HUES6 (cell line): ENCODE results near the gene APLN.

Experiments used
- H3K27ac ChIP-seq: 2 replicates; pipeline ENCODE4 v1.7.0; 2013; ENCODE audit warnings: low read depth, mild to moderate bottlenecking, low read length, inconsistent platforms
- H3K27me3 ChIP-seq: 2 replicates; pipeline ENCODE4 v1.6.1; 2013; ENCODE audit warnings: low read length; ENCODE audit not compliant: control insufficient read depth, insufficient read depth
- H3K36me3 ChIP-seq: 2 replicates; pipeline ENCODE4 v1.6.1; 2013; ENCODE audit warnings: low read length; ENCODE audit not compliant: control insufficient read depth, insufficient read depth
- H3K4me1 ChIP-seq: 2 replicates; pipeline ENCODE4 v1.6.1; 2013; ENCODE audit warnings: low read length; ENCODE audit not compliant: control insufficient read depth, insufficient read depth
- H3K4me3 ChIP-seq: 2 replicates; pipeline ENCODE4 v1.5.1; 2013; ENCODE audit warnings: low read depth, low read length
- H3K9ac ChIP-seq: one replicate; pipeline ENCODE4 v1.6.1; 2013; ENCODE audit warnings: mild to moderate bottlenecking, low read length
- H3K9me3 ChIP-seq: 2 replicates; pipeline ENCODE4 v1.6.1; 2013; ENCODE audit warnings: low read depth, low read length; ENCODE audit not compliant: control insufficient read depth, insufficient read depth

APLN gene

GRCh38 chrX:129650183-129650689 lies 4.5 kb downstream of the APLN start:
- H3K9me3 ChIP-seq: no peaks in the 10 kb centered on the region
- H3K36me3 ChIP-seq: no peaks in the 10 kb centered on the region
- peaks cover 100% of the 10 kb centered on the region for H3K27me3 ChIP-seq
- no peak overlapping the region for H3K4me3 ChIP-seq
- peaks cover 8% of the 10 kb centered on the region for H3K4me1 ChIP-seq
- no peak overlapping the region for H3K9ac ChIP-seq
- H3K27ac ChIP-seq: no peak overlapping the region

- Histone ChIP-seq H3K4me1 (peaks cover 8% of the 10 kb centered on the region), H3K27me3 (peaks cover 96% of the 10 kb centered on the region), H3K4me3 (no peak overlapping the region), H3K9ac (no peak overlapping the region), H3K27ac (no peak overlapping the region), H3K9me3 (no peaks in the 10 kb centered on the region), H3K36me3 (no peaks in the 10 kb centered on the region)
These were observed 5.2 kb downstream of the APLN start for GRCh38 chrX:129649268-129650182.

- H3K36me3 ChIP-seq: no peaks in the 10 kb centered on the region
- H3K27me3 ChIP-seq: peaks cover 88% of the 10 kb centered on the region
- H3K9me3 ChIP-seq: no peaks in the 10 kb centered on the region
- H3K27ac ChIP-seq: no peak overlapping the region
- no peak overlapping the region for H3K9ac ChIP-seq
- H3K4me3 ChIP-seq: no peak overlapping the region
- H3K4me1 ChIP-seq: peaks cover 2% of the 10 kb centered on the region; the same call in 1 of the 2 replicates
These were observed 6.1 kb downstream of the APLN start for GRCh38 chrX:129648514-129649267.

- Histone ChIP-seq H3K4me1 (no peaks in the 10 kb centered on the region), H3K4me3 (no peak overlapping the region), H3K9me3 (no peaks in the 10 kb centered on the region), H3K36me3 (no peaks in the 10 kb centered on the region), H3K27ac (no peak overlapping the region), H3K9ac (no peak overlapping the region), H3K27me3 (peaks cover 87% of the 10 kb centered on the region)
These were observed 7.0 kb downstream of the APLN start for GRCh38 chrX:129647418-129648410.

GRCh38 chrX:129646566-129647417 lies 8.0 kb downstream of the APLN start:
- Histone ChIP-seq H3K27me3 (peaks cover 84% of the 10 kb centered on the region), H3K9ac (no peak overlapping the region), H3K4me1 (no peaks in the 10 kb centered on the region), H3K36me3 (no peaks in the 10 kb centered on the region), H3K4me3 (no peak overlapping the region), H3K9me3 (peaks cover 4% of the 10 kb centered on the region; the same call in 1 of the 2 replicates), H3K27ac (no peak overlapping the region)

GRCh38 chrX:129642641-129643040 lies 12.1 kb downstream of the APLN start:
- H3K27ac ChIP-seq: no peak overlapping the region
- no peaks in the 10 kb centered on the region for H3K36me3 ChIP-seq
- no peak overlapping the region for H3K4me3 ChIP-seq
- H3K27me3 ChIP-seq: peaks cover 55% of the 10 kb centered on the region
- peaks cover 11% of the 10 kb centered on the region; the same call in 1 of the 2 replicates for H3K9me3 ChIP-seq
- no peak overlapping the region for H3K9ac ChIP-seq
- H3K4me1 ChIP-seq: peaks cover 2% of the 10 kb centered on the region; the same call in 1 of the 2 replicates

- no peak overlapping the region for H3K9ac ChIP-seq
- H3K9me3 ChIP-seq: peaks cover 11% of the 10 kb centered on the region; the same call in 1 of the 2 replicates
- H3K27me3 ChIP-seq: peaks cover 48% of the 10 kb centered on the region
- no peak overlapping the region for H3K27ac ChIP-seq
- H3K36me3 ChIP-seq: no peaks in the 10 kb centered on the region
- H3K4me1 ChIP-seq: peaks cover 3% of the 10 kb centered on the region; the same call in 1 of the 2 replicates
- no peak overlapping the region for H3K4me3 ChIP-seq
These were observed 12.8 kb downstream of the APLN start for GRCh38 chrX:129641941-129642340.

GRCh38 chrX:129641469-129641868 lies 13.3 kb downstream of the APLN start:
- Histone ChIP-seq H3K27ac (no peak overlapping the region), H3K4me3 (no peak overlapping the region), H3K27me3 (peaks cover 44% of the 10 kb centered on the region), H3K36me3 (no peaks in the 10 kb centered on the region), H3K9ac (no peak overlapping the region), H3K9me3 (peaks cover 11% of the 10 kb centered on the region; the same call in 1 of the 2 replicates), H3K4me1 (peaks cover 3% of the 10 kb centered on the region; the same call in 1 of the 2 replicates)

- peaks cover 42% of the 10 kb centered on the region; the same call in 1 of the 2 replicates for H3K27me3 ChIP-seq
- no peak overlapping the region for H3K4me3 ChIP-seq
These were observed 14.0 kb downstream of the APLN start for GRCh38 chrX:129640737-129641136.

More at GRCh38 chrX:129640737-129641136, 14.0 kb downstream of the APLN start:
- H3K9ac ChIP-seq: no peak overlapping the region
- no peak overlapping the region for H3K27ac ChIP-seq
- H3K4me1 ChIP-seq: peaks cover 3% of the 10 kb centered on the region; the same call in 1 of the 2 replicates
- peaks cover 11% of the 10 kb centered on the region; the same call in 1 of the 2 replicates for H3K9me3 ChIP-seq
- H3K36me3 ChIP-seq: no peaks in the 10 kb centered on the region
